Glutamatergic neuron (in vitro differentiated cells): ENCODE data around the gene RANBP3L. TPM values are rescaled to one million over a fixed set of nuclear protein-coding genes. Genes with fewer than 3 reads are reported as not detected.
"Not testable (repeated sequence)": the region's sequence is repeated elsewhere in the genome, so short reads cannot be mapped to it uniquely, and the experiment has no call there.

Experiments
- DNase-seq: peaks from one replicate; pipeline ENCODE4 v3.0.0; 2022
- H3K27ac Mint-ChIP-seq: one replicate; pipeline ENCODE4 v1.8.0; 2020; ENCODE audit warnings: mild to moderate bottlenecking, mixed read lengths, inconsistent platforms; ENCODE audit not compliant: unreplicated experiment
- H3K27me3 Mint-ChIP-seq: one replicate; pipeline ENCODE4 v1.8.0; 2020; ENCODE audit warnings: mild to moderate bottlenecking, moderate library complexity, mixed read lengths, inconsistent platforms; ENCODE audit not compliant: unreplicated experiment
- H3K36me3 Mint-ChIP-seq: one replicate; pipeline ENCODE4 v1.8.0; 2020; ENCODE audit warnings: mild to moderate bottlenecking, mixed read lengths, inconsistent platforms; ENCODE audit not compliant: unreplicated experiment
- H3K4me1 Mint-ChIP-seq: one replicate; pipeline ENCODE4 v1.8.0; 2020; ENCODE audit warnings: mild to moderate bottlenecking, low read depth, mixed read lengths, inconsistent platforms; ENCODE audit not compliant: unreplicated experiment
- H3K4me3 Mint-ChIP-seq: one replicate; pipeline ENCODE4 v1.8.0; 2020; ENCODE audit warnings: mild to moderate bottlenecking, mixed read lengths, inconsistent platforms; ENCODE audit not compliant: unreplicated experiment
- H3K9me3 Mint-ChIP-seq: one replicate; pipeline ENCODE4 v1.8.0; 2020; ENCODE audit warnings: mild to moderate bottlenecking, moderate library complexity, mixed read lengths, inconsistent platforms; ENCODE audit not compliant: unreplicated experiment
- total RNA-seq: library from RNA; stranded (reverse); fragmentation: NEBNext Ultra II Directional; extraction: Animal tissue kit (Norgen Biotek cat#: 25700); gene quantifications from one replicate; pipeline ENCODE4 v1.2.1, GENCODE V29; 2021; ENCODE audit not compliant: unreplicated experiment
- TF ChIP-seq, protein P1 (sequence below): fragments of 200-600 bp; sonication (generic); IDR thresholded peaks from one replicate; pipeline ENCODE4 v1.5.0; 2021; ENCODE audit not compliant: partially characterized antibody, unreplicated experiment

Gene RANBP3L
- total RNA-seq, 1 donor from 2014 or later, result not detected

DNA sequence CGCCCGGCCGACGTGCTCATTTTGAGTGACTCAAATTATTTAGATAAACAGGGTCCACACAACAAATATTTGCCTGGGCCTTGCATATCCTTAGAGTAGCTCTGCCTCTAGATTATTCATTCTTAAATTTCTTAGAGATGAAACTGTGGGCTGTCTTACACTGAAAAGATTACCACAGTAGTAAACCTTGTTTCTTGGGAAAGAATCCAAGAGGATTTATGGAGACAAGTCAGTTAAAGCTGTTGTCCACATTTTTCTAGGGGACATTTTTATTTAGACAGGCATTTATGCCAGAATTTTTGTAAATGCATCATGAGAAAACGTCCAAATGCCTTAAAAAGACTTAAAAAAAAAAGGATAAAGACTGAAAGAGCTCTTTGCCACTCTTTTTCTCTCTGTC, 32.6 kb upstream of the RANBP3L start:
- H3K4me1 Mint-ChIP-seq, result no peaks in the 10 kb centered on the region
- DNase-seq, result no peak
- H3K27ac Mint-ChIP-seq, result no peak overlapping the region
- no peaks in the 10 kb centered on the region for H3K9me3 Mint-ChIP-seq
- TF ChIP-seq, protein P1, sequence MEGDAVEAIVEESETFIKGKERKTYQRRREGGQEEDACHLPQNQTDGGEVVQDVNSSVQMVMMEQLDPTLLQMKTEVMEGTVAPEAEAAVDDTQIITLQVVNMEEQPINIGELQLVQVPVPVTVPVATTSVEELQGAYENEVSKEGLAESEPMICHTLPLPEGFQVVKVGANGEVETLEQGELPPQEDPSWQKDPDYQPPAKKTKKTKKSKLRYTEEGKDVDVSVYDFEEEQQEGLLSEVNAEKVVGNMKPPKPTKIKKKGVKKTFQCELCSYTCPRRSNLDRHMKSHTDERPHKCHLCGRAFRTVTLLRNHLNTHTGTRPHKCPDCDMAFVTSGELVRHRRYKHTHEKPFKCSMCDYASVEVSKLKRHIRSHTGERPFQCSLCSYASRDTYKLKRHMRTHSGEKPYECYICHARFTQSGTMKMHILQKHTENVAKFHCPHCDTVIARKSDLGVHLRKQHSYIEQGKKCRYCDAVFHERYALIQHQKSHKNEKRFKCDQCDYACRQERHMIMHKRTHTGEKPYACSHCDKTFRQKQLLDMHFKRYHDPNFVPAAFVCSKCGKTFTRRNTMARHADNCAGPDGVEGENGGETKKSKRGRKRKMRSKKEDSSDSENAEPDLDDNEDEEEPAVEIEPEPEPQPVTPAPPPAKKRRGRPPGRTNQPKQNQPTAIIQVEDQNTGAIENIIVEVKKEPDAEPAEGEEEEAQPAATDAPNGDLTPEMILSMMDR, result no peak
- H3K36me3 Mint-ChIP-seq, result no peaks in the 10 kb centered on the region
- peaks cover 2% of the 10 kb centered on the region for H3K27me3 Mint-ChIP-seq
- H3K4me3 Mint-ChIP-seq, result no peak overlapping the region

GRCh38 chr5:36332720-36333119, 31.0 kb upstream of the RANBP3L start:
- not testable (repeated sequence) for H3K27ac Mint-ChIP-seq, DNase-seq, H3K9me3 Mint-ChIP-seq, H3K4me1 Mint-ChIP-seq, H3K27me3 Mint-ChIP-seq, H3K4me3 Mint-ChIP-seq, H3K36me3 Mint-ChIP-seq

DNA sequence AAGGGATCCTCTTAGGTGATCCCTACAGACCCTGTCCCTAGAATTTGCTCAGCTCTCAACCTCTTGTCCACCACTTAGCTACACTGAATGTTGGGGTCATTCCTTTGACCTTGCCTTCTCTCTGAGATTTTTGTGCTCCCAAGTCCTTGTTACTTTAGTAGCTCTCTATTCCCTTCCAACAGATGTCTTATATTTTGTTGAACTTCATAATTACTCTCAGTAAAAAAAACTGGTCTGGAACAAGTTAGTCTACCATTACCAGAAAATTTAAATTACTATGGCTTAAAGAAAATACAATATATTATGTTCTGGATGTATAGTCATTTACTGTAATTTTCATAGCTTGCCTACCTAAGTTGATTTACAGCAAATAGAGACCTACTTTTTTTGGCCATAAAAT, 23.5 kb upstream of the RANBP3L start:
- H3K36me3 Mint-ChIP-seq, result no peaks in the 10 kb centered on the region
- H3K4me1 Mint-ChIP-seq, result no peaks in the 10 kb centered on the region
- H3K4me3 Mint-ChIP-seq, result no peak overlapping the region

DNA sequence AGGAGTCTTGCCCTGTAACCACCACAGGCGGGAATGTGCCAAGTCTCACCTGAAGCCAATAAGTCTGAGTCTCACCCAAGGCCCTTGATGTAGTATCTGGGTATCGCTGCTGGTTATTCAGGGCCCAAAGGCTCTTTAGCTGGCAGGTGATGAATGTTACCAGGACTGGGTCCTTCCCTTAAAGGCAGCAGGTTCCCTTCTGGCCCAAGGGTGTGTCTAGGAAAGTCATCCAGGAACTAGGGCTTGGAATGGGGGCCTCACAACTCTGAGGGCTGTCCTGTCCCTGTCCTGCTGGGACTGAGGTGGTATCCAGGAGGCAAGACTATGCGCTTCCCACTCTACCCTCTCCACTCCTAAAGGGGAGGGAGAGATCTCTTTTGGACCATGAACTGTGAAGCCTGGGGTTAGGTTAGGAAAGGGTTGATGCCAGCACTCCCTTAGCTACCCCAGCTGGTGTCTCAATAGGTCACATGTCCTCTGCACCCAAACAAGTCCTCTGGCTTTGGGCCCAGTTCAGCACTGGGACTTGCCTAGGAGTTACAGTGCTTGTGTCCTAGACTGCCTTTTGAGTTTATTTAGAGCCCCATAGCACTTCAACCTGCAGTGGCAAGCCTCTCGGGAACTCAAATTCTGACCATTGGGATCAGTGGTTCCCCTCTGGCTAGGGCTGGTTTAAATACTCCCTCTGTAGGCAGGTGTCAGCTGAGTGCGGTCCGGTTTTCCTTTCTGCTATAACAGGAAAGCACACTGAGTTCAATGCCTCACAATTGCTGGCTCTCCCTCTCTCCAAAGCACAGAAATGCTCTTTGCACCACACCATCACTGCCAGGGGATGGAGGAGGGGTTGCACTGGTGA, 22.5 kb upstream of the RANBP3L start:
- no peaks in the 10 kb centered on the region for H3K27me3 Mint-ChIP-seq
- no peaks in the 10 kb centered on the region for H3K36me3 Mint-ChIP-seq
- DNase-seq, result no peak
- H3K9me3 Mint-ChIP-seq, result no peaks in the 10 kb centered on the region
- no peak overlapping the region for H3K4me3 Mint-ChIP-seq
- H3K27ac Mint-ChIP-seq, result no peak overlapping the region
- H3K4me1 Mint-ChIP-seq, result no peaks in the 10 kb centered on the region
- TF ChIP-seq, protein P1, result no peak

More for the DNA sequence above, 23.5 kb upstream of the RANBP3L start:
- no peak for DNase-seq
- no peaks in the 10 kb centered on the region for H3K9me3 Mint-ChIP-seq
- no peaks in the 10 kb centered on the region for H3K27me3 Mint-ChIP-seq
- TF ChIP-seq, protein P1, result no peak
- H3K27ac Mint-ChIP-seq, result no peak overlapping the region

- DNase-seq, result no peak
- no peaks in the 10 kb centered on the region for H3K27me3 Mint-ChIP-seq
- H3K36me3 Mint-ChIP-seq, result no peaks in the 10 kb centered on the region
These were observed 11.4 kb upstream of the RANBP3L start for GRCh38 chr5:36312953-36313672.

More at GRCh38 chr5:36312953-36313672, 11.4 kb upstream of the RANBP3L start:
- Mint-ChIP-seq H3K4me3 (no peak overlapping the region), H3K4me1 (no peaks in the 10 kb centered on the region), H3K9me3 (peaks cover 2% of the 10 kb centered on the region), H3K27ac (no peak overlapping the region)
- TF ChIP-seq, protein P1, result no peak
